Heart left ventricle (tissue), 16 donors: ENCODE data around the gene BAZ2B. TPM values are rescaled to one million over a fixed set of nuclear protein-coding genes. Genes with fewer than 3 reads are reported as not detected.
A peak's percentile ranks its signal among the peaks of the same experiment; 100 is the strongest.

Experiments
- ATAC-seq, 4 donors: fragments of 200-7000 bp; cut with Tn5 transposase; one replicate each; pipeline ENCODE4 v1.9.1; 2020 to 2022; ENCODE audit warnings: moderate library complexity in 4 of 4, mild to moderate bottlenecking in 3 of 4, moderate number of reproducible peaks in 1 of 4
- DNase-seq, 5 donors: peaks; one replicate each; pipeline ENCODE4 v3.0.0-alpha.2; 2020
- H3K27ac ChIP-seq, 12 donors: fragments of 200-600 bp; sonication (generic) in 4 of 12; one replicate each; pipeline versions ENCODE4 v1.5.0 to v1.8.0; 2016 to 2022; ENCODE audit warnings: mild to moderate bottlenecking in 2 of 12
- H3K27me3 ChIP-seq, 9 donors: fragments of 200-600 bp; sonication (generic) in 2 of 9; one replicate each; pipeline versions ENCODE4 v1.5.1 to v1.8.0; 2016 to 2022; ENCODE audit warnings: mild to moderate bottlenecking in 3 of 9
- H3K36me3 ChIP-seq, 9 donors: fragments of 200-600 bp; sonication (generic) in 2 of 9; one replicate each; pipeline versions ENCODE4 v1.5.0 to v1.8.0; 2018 to 2022; ENCODE audit warnings: mild to moderate bottlenecking in 2 of 9
- H3K4me1 ChIP-seq, 12 donors: fragments of 200-600 bp; sonication (generic) in 4 of 12; one replicate each; pipeline versions ENCODE4 v1.5.0 to v1.8.0; 2016 to 2022; ENCODE audit warnings: mild to moderate bottlenecking in 3 of 12
- H3K4me3 ChIP-seq, 12 donors: fragments of 200-600 bp; sonication (generic) in 4 of 12; one replicate each; pipeline versions ENCODE4 v1.5.0 to v1.8.0; 2017 to 2022; ENCODE audit warnings: mild to moderate bottlenecking in 9 of 12, moderate library complexity in 4 of 12
- H3K9me3 ChIP-seq, 12 donors: fragments of 200-600 bp; sonication (generic) in 4 of 12; one replicate each; pipeline versions ENCODE4 v1.5.0 to v1.8.0; 2016 to 2022; ENCODE audit warnings: mild to moderate bottlenecking in 1 of 12
- POLR2A ChIP-seq, 2 donors: fragments of 450-650 bp; IDR thresholded peaks; one replicate each; pipeline ENCODE4 v1.6.1; 2017; ENCODE audit warnings: antibody characterized with exemption in 2 of 2, mild to moderate bottlenecking in 2 of 2, moderate library complexity in 2 of 2
- WGBS, 4 donors: extraction: QIAGEN DNeasy Blood & Tissue Kit in 2 of 4; methylation state at CpG; one replicate each; pipeline versions ENCODE4 v1.1.5 to v1.1.7; 2013 to 2018; 5-methylcytosine and 5-hydroxymethylcytosine counted together
- intact Hi-C, 10 donors: fragments of 100-400 bp; cut with DNase I; formaldehyde crosslinking; loops; one replicate each; pipeline versions ENCODE4 v1.11.1 to v1.14.2; 2022
- polyA plus RNA-seq, 2 donors: library from polyadenylated mRNA; stranded (reverse); fragments of 200-250 nt; gene quantifications; one replicate each; pipeline ENCODE4 v1.2.3, GENCODE V29; 2013
- total RNA-seq, 9 donors: library from RNA; depleted of rRNA in 2 of 9; stranded (reverse); fragments of >200 nt in 2 of 9; fragmentation: NEBNext Ultra II Directional in 3 of 9; extraction: Animal tissue kit (Norgen Biotek cat#: 25700) in 3 of 9; gene quantifications; one replicate each; pipeline versions ENCODE4 v1.1.0 to v1.2.4, GENCODE V29; 2016 to 2023
- TF ChIP-seq, protein P1 (sequence below), 12 donors: fragments of 200-600 bp; sonication (generic) in 4 of 12; IDR thresholded peaks; one replicate each; pipeline versions ENCODE4 v1.5.0 to v1.8.0; 2018 to 2022; ENCODE audit warnings: antibody characterized with exemption in 12 of 12, mild to moderate bottlenecking in 5 of 12
- donor health status: ischemic (EF 13 %, LVEDD 7.1; RV severe dilation, severe dysfunction).
- donor health status: healthy with polysubstance abuse.
- donor health status: DM: no; HTN: yes; CAD: no.
- donor health status: DM: no; HTN: no; CAD: no.
- donor health status: ischemic (EF 25% LVEDD 6.9; RV normal size, moderate dysfunction).
- donor health status: ischemic (EF 25% LVEDD 5.7; RV mildly dilated, moderate dysfunction).
- donor health status: healthy.
- donor health status: DM: yes; HTN: yes; CAD: no.
- donor health status: ischemic (EF 35%, LVEDD 5.7; RV mildly dilated, moderate dysfunction).
- donor health status: nonischemic (EF 11% LVEDD 7.7; RV severe dilation, severe dysfunction).
- donor health status: DM: yes; HTN: yes; CAD: no.
- donor health status: PGD.
- donor health status: ischemic (EF 29% LVEDD 5.4; RV normal size, mild dysfunction).
- donor health status: nonischemic (EF 23%, LVEDD 6.1; RV moderate dilation, normal function).

BAZ2B gene
- total and polyA plus RNA-seq, 11 donors, result 15.3 to 56.5 (median 40.2) TPM

DNA sequence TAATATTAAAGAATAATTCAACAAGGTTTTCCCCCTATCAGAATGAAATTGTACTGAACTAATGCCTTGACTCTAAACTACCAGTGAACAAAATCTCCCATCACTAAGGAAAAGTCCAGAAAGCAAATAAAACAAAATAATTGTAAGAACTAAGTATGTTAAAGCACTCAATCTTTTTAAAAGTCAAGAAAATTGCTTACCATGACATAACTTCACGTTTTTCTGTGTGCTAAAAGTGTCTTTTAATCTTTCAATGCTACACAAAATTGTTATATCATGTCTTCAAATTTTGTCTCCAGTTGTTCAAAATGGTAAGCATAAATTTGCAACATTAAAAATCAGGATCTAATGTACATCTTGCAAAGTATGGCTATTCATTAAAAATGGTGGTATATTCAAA, 156.1 kb downstream of the BAZ2B start:
- Histone ChIP-seq H3K4me1 (peaks cover 0 to 29% (median 12%) of the 10 kb centered on the region in 12 donors), H3K4me3 (no peak overlapping the region), H3K27ac (no peak overlapping the region), H3K36me3 (peaks cover 0 to 10% (median 0%) of the 10 kb centered on the region in 9 donors), H3K27me3 (no peaks in the 10 kb centered on the region), H3K9me3 (no peaks in the 10 kb centered on the region)
- intact Hi-C loops, result no loop called here
- no peak for TF ChIP-seq POLR2A (IDR thresholded peaks at IDR 0.05)
- TF ChIP-seq, protein P1, sequence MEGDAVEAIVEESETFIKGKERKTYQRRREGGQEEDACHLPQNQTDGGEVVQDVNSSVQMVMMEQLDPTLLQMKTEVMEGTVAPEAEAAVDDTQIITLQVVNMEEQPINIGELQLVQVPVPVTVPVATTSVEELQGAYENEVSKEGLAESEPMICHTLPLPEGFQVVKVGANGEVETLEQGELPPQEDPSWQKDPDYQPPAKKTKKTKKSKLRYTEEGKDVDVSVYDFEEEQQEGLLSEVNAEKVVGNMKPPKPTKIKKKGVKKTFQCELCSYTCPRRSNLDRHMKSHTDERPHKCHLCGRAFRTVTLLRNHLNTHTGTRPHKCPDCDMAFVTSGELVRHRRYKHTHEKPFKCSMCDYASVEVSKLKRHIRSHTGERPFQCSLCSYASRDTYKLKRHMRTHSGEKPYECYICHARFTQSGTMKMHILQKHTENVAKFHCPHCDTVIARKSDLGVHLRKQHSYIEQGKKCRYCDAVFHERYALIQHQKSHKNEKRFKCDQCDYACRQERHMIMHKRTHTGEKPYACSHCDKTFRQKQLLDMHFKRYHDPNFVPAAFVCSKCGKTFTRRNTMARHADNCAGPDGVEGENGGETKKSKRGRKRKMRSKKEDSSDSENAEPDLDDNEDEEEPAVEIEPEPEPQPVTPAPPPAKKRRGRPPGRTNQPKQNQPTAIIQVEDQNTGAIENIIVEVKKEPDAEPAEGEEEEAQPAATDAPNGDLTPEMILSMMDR (IDR thresholded peaks at IDR 0.05), result no peak
- 83 to 92% (median 90%) methylated on average over 1 of the region's 1 CpG for whole genome bisulfite sequencing, 4 donors
- DNase-seq (no peak), ATAC-seq (no peak)

DNA sequence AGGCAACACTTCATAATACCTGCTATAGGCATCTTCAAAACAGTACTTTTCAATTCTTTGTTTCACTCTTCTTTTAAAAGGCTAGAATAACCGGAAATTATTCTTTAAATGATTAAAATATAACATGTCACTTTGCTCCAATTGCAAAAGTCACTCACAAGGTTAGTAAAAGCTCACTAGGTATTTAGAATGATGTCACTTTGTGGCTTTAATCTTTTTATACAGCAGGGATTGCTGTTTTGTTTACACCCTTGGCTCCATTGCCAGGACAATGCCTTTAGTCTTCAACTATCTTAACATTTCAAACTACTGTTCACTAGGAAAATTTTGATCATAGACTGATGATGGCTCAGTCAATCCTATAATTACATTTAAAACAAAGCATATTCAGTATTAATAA, 157.1 kb downstream of the BAZ2B start:
- Histone ChIP-seq H3K4me1 (peaks cover 0 to 37% (median 21%) of the 10 kb centered on the region in 12 donors), H3K4me3 (no peak overlapping the region), H3K36me3 (peaks cover 0 to 5% (median 0%) of the 10 kb centered on the region in 9 donors), H3K9me3 (no peaks in the 10 kb centered on the region), H3K27ac (no peak overlapping the region), H3K27me3 (no peaks in the 10 kb centered on the region)
- WGBS, 4 donors, result 80 to 92% (median 89%) methylated on average over 1 of the region's 1 CpG
- no peak for DNase-seq
- TF ChIP-seq, protein P1 (IDR thresholded peaks at IDR 0.05), result no peak
- no peak for TF ChIP-seq POLR2A (IDR thresholded peaks at IDR 0.05)
- intact Hi-C loops, result no loop called here
- ATAC-seq, result no peak

DNA sequence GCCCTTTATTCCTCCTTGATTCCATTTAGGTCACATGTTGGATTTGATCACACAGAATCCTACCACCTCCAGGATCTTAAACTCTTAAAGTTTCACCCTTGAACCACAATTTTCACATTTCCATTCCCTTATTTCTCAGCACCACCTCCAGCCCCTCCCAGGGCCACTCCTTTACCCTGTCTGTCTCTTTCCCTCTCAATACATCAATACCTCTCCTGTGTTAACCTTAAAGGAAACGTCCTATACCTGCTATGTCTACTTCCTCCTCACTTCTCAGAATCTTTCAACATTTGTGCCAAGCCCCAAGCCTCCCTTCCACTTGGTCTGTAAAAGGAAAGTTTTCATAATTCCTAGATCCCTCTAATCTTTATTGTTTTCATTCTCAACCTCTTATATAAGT, 158.8 kb downstream of the BAZ2B start:
- Histone ChIP-seq H3K27me3 (no peaks in the 10 kb centered on the region), H3K4me3 (no peak overlapping the region), H3K36me3 (peaks cover 0 to 6% (median 0%) of the 10 kb centered on the region in 9 donors), H3K9me3 (no peaks in the 10 kb centered on the region), H3K4me1 (peaks cover 0 to 40% (median 24%) of the 10 kb centered on the region in 12 donors), H3K27ac (peak overlapping the region in 1 of 12 donors; percentile 6)
- 54 to 68% (median 61%) methylated on average over 1 of the region's 1 CpG for WGBS, 4 donors
- intact Hi-C loops, result no loop called here
- no peak for ATAC-seq
- TF ChIP-seq POLR2A (IDR thresholded peaks at IDR 0.05), result no peak
- TF ChIP-seq, protein P1 (IDR thresholded peaks at IDR 0.05), result no peak
- DNase-seq, result no peak

DNA sequence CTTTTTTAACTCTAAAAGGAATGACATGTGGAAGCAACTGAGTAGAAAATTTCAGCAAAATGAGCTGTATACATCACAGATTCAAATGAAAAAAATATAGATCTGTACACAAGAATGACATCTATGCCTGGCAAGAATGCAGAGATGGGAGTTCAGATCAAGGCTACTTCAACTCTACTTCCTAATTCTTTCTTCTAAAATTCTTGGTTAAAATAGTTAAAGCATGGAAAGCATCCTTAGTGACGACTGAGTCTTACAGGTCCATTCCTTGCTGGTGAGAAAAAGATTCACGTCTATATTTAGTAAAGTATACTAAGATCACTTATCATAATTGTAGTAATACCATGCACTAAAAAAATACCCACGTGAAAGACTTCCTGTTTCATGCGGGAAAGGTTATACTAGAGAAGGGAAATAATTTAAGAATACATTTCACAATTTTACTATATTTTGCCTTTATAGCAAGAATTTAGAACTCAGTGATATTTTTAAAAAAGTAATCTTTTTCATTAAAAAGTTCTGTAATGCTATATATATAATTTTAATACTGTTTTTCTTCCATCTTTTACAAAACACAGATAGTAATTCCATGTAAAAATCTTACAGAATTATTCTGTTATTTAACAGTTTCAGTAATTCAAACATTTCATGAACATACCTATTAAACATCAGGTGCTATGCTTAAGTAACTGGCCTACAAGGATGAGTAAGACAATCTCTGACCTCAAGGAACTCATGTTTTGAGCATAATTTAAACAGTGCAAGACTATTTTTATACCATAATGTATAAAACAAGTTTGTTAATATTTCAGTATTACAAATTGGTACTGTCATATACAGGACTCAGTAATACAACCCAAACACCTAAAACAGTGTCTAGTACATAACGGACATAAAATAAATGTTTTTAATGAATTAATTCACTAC, 159.6 kb downstream of the BAZ2B start:
- ATAC-seq (peak in 1 of 4 donors; percentile 59), DNase-seq (no peak)
- Histone ChIP-seq H3K27ac (peak overlapping the region in 1 of 12 donors; percentile 6), H3K27me3 (no peaks in the 10 kb centered on the region), H3K36me3 (peaks cover 0 to 6% (median 0%) of the 10 kb centered on the region in 9 donors), H3K9me3 (no peaks in the 10 kb centered on the region), H3K4me3 (no peak overlapping the region), H3K4me1 (peaks cover 0 to 40% (median 24%) of the 10 kb centered on the region in 12 donors)
- 28 to 35% (median 30%) methylated on average over 5 of the region's 5 CpGs for WGBS, 4 donors
- TF ChIP-seq, protein P1 (IDR thresholded peaks at IDR 0.05), result no peak
- no peak for TF ChIP-seq POLR2A (IDR thresholded peaks at IDR 0.05)
- intact Hi-C loops, result no loop called here
